Activated T-cell treated with anti-CD3 and anti-CD28 coated beads, Interleukin-2, amount 50 U/mL, for 72 hours (primary cell): Measurements from ENCODE around the gene NF1. TPM values are rescaled to one million over a fixed set of nuclear protein-coding genes. Genes with fewer than 3 reads are reported as not detected.
A peak's percentile ranks its signal among the peaks of the same experiment; 100 is the strongest.
"Not testable (repeated sequence)": the region's sequence is repeated elsewhere in the genome, so short reads cannot be mapped to it uniquely, and the experiment has no call there.

ENCODE experiments used
- ATAC-seq, 2 donors: fragments of 150-1000 bp; cut with Tn5 transposase; replicated peaks in 1 of 2; 2 replicates each; pipeline ENCODE4 v1.10.0; 2021; ENCODE audit warnings: moderate library complexity in 2 of 2, mild to moderate bottlenecking in 1 of 2
- DNase-seq, 2 donors: peaks; one replicate each; pipeline ENCODE4 v3.0.0; 2021 to 2022; ENCODE audit warnings: mixed read lengths in 1 of 2
- H3K27ac Mint-ChIP-seq: one replicate; pipeline ENCODE4 v1.8.0; 2022; ENCODE audit warnings: mild to moderate bottlenecking, moderate library complexity, mixed read lengths
- H3K27me3 Mint-ChIP-seq: one replicate; pipeline ENCODE4 v1.8.0; 2022; ENCODE audit warnings: low read depth, mixed read lengths
- H3K36me3 Mint-ChIP-seq, 2 donors: one replicate each; pipeline ENCODE4 v1.8.0; 2022; ENCODE audit warnings: mixed read lengths in 2 of 2, mild to moderate bottlenecking in 1 of 2; ENCODE audit not compliant: insufficient read depth in 2 of 2
- H3K4me1 Mint-ChIP-seq: one replicate; pipeline ENCODE4 v1.8.0; 2022; ENCODE audit warnings: low read depth, mixed read lengths
- H3K4me3 Mint-ChIP-seq, 2 donors: one replicate each; pipeline ENCODE4 v1.8.0; 2022; ENCODE audit warnings: mild to moderate bottlenecking in 2 of 2, mixed read lengths in 2 of 2, moderate library complexity in 2 of 2
- H3K9me3 Mint-ChIP-seq, 2 donors: one replicate each; pipeline ENCODE4 v1.8.0; 2022; ENCODE audit warnings: mixed read lengths in 2 of 2
- total RNA-seq, 2 donors: library from RNA; stranded (reverse); gene quantifications; one replicate each; pipeline ENCODE4 v1.2.3, GENCODE V29; 2022

NF1 gene
- total RNA-seq, 2 donors from 2014 or later, result 26.4 to 26.9 TPM

GRCh38 chr17:31374094-31374447 lies 279.3 kb downstream of the NF1 start:
- ATAC-seq (no peak), DNase-seq (no peak)
- Mint-ChIP-seq H3K36me3 (no peaks in the 10 kb centered on the region), H3K4me1 (peaks cover 23% of the 10 kb centered on the region), H3K9me3 (no peaks in the 10 kb centered on the region), H3K27me3 (no peaks in the 10 kb centered on the region), H3K27ac (no peak overlapping the region), H3K4me3 (no peak overlapping the region)

GRCh38 chr17:31374503-31374902 lies 279.7 kb downstream of the NF1 start:
- no peaks in the 10 kb centered on the region for H3K36me3 Mint-ChIP-seq
- H3K4me3 Mint-ChIP-seq, result no peak overlapping the region
- no peaks in the 10 kb centered on the region for H3K27me3 Mint-ChIP-seq
- DNase-seq, result no peak
- H3K4me1 Mint-ChIP-seq, result peaks cover 23% of the 10 kb centered on the region
- no peaks in the 10 kb centered on the region for H3K9me3 Mint-ChIP-seq
- no peak overlapping the region for H3K27ac Mint-ChIP-seq
- ATAC-seq, result no peak

GRCh38 chr17:31378638-31379037 lies 283.9 kb downstream of the NF1 start:
- H3K4me1 Mint-ChIP-seq, result no peaks in the 10 kb centered on the region
- ATAC-seq, result no peak
- no peaks in the 10 kb centered on the region for H3K36me3 Mint-ChIP-seq
- H3K27ac Mint-ChIP-seq, result no peak overlapping the region
- H3K4me3 Mint-ChIP-seq, result no peak overlapping the region
- no peaks in the 10 kb centered on the region for H3K9me3 Mint-ChIP-seq
- DNase-seq, result no peak
- no peaks in the 10 kb centered on the region for H3K27me3 Mint-ChIP-seq

GRCh38 chr17:31379597-31380205 lies 284.9 kb downstream of the NF1 start:
- no peak overlapping the region for H3K4me3 Mint-ChIP-seq
- H3K4me1 Mint-ChIP-seq, result no peaks in the 10 kb centered on the region
- H3K27me3 Mint-ChIP-seq, result no peaks in the 10 kb centered on the region
- ATAC-seq (no peak), DNase-seq (no peak)
- no peaks in the 10 kb centered on the region for H3K36me3 Mint-ChIP-seq
- no peaks in the 10 kb centered on the region for H3K9me3 Mint-ChIP-seq
- H3K27ac Mint-ChIP-seq, result no peak overlapping the region

- no peak overlapping the region for H3K4me3 Mint-ChIP-seq
- no peaks in the 10 kb centered on the region for H3K4me1 Mint-ChIP-seq
- ATAC-seq, result no peak
- no peak for DNase-seq
- H3K27me3 Mint-ChIP-seq, result no peaks in the 10 kb centered on the region
- H3K27ac Mint-ChIP-seq, result no peak overlapping the region
- no peaks in the 10 kb centered on the region for H3K9me3 Mint-ChIP-seq
- no peaks in the 10 kb centered on the region for H3K36me3 Mint-ChIP-seq
These were observed 286.4 kb downstream of the NF1 start for GRCh38 chr17:31381165-31381668.

- not testable (repeated sequence) for H3K4me1 Mint-ChIP-seq, H3K27ac Mint-ChIP-seq, H3K9me3 Mint-ChIP-seq, H3K27me3 Mint-ChIP-seq, ATAC-seq, H3K4me3 Mint-ChIP-seq, H3K36me3 Mint-ChIP-seq, DNase-seq
These were observed 288.0 kb downstream of the NF1 start for GRCh38 chr17:31382668-31383275.

- not testable (repeated sequence) for H3K9me3 Mint-ChIP-seq, H3K27me3 Mint-ChIP-seq, DNase-seq
These were observed 288.7 kb downstream of the NF1 start for GRCh38 chr17:31383488-31383887.

GRCh38 chr17:31385428-31386285 lies 290.9 kb downstream of the NF1 start:
- no peak for ATAC-seq
- Mint-ChIP-seq H3K36me3 (no peaks in the 10 kb centered on the region), H3K4me1 (no peaks in the 10 kb centered on the region), H3K27ac (no peak overlapping the region), H3K9me3 (no peaks in the 10 kb centered on the region), H3K4me3 (no peak overlapping the region), H3K27me3 (peaks cover 18% of the 10 kb centered on the region)
- no peak for DNase-seq

More at GRCh38 chr17:31383488-31383887, 288.7 kb downstream of the NF1 start:
- not testable (repeated sequence) for H3K4me1 Mint-ChIP-seq, H3K4me3 Mint-ChIP-seq, H3K36me3 Mint-ChIP-seq, H3K27ac Mint-ChIP-seq, ATAC-seq

GRCh38 chr17:31386542-31387075 lies 291.8 kb downstream of the NF1 start:
- Mint-ChIP-seq H3K9me3 (no peaks in the 10 kb centered on the region), H3K27me3 (peaks cover 21% of the 10 kb centered on the region), H3K4me1 (no peaks in the 10 kb centered on the region), H3K36me3 (no peaks in the 10 kb centered on the region), H3K4me3 (no peak overlapping the region), H3K27ac (no peak overlapping the region)
- ATAC-seq (no peak), DNase-seq (no peak)

GRCh38 chr17:31387438-31387837 lies 292.7 kb downstream of the NF1 start:
- no peaks in the 10 kb centered on the region for H3K36me3 Mint-ChIP-seq
- H3K4me1 Mint-ChIP-seq, result peaks cover 2% of the 10 kb centered on the region
- DNase-seq (no peak), ATAC-seq (no peak)
- H3K27me3 Mint-ChIP-seq, result peaks cover 25% of the 10 kb centered on the region
- H3K9me3 Mint-ChIP-seq, result no peaks in the 10 kb centered on the region
- H3K4me3 Mint-ChIP-seq, result no peak overlapping the region
- no peak overlapping the region for H3K27ac Mint-ChIP-seq

- no peak overlapping the region for H3K4me3 Mint-ChIP-seq
- H3K27ac Mint-ChIP-seq, result no peak overlapping the region
- ATAC-seq, result no peak
- peaks cover 34% of the 10 kb centered on the region for H3K27me3 Mint-ChIP-seq
- no peak for DNase-seq
- H3K9me3 Mint-ChIP-seq, result no peaks in the 10 kb centered on the region
- no peaks in the 10 kb centered on the region for H3K36me3 Mint-ChIP-seq
- peaks cover 6% of the 10 kb centered on the region for H3K4me1 Mint-ChIP-seq
These were observed 293.6 kb downstream of the NF1 start for GRCh38 chr17:31388351-31388750.

- Mint-ChIP-seq H3K9me3 (no peaks in the 10 kb centered on the region), H3K36me3 (no peaks in the 10 kb centered on the region), H3K4me3 (no peak overlapping the region), H3K27ac (no peak overlapping the region), H3K27me3 (peaks cover 40% of the 10 kb centered on the region), H3K4me1 (peaks cover 6% of the 10 kb centered on the region)
- DNase-seq, result peak; percentile 57 to 63
- ATAC-seq, result peak; percentile 53 to 63
These were observed 294.2 kb downstream of the NF1 start for GRCh38 chr17:31388770-31389656.
